Measurements from ENCODE around the gene SYCP3. TPM values are rescaled to one million over a fixed set of nuclear protein-coding genes. Genes with fewer than 3 reads are reported as not detected.

SYCP3 gene
- total and polyA plus RNA-seq, 2 donors (not counting 1 experiment from before 2014, with no cell fraction given): 0.02 to 0.17 TPM

DNA sequence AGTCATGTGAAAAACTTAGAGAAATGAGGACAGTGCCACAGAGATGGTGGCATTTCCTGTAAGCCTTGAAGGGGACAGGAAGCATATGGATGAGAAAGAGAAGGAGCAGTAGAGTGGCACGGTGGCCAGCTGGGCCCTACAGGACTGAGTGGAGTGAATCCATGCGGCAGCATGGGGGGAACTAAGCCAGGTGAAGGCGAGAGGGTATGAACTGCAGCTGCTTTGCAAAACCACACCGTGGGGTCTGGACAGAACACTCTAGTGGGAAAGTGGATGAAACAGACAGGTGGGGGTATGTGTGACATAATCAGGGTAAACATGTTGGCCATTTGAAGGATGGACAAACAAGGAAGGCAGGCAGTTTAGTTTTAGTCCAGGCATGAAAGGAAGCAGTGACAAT, 10.4 kb upstream of the SYCP3 start:
- Histone ChIP-seq H3K79me2 (ENCODE audit: control insufficient read depth, insufficient read depth, low read length) (no peaks in the 10 kb centered on the region), H3K36me3 (ENCODE audit: control insufficient read depth, insufficient read depth, low read length) (no peaks in the 10 kb centered on the region)
- no peak for DNase-seq (ENCODE audit: low read depth in 2 of 2)

DNA sequence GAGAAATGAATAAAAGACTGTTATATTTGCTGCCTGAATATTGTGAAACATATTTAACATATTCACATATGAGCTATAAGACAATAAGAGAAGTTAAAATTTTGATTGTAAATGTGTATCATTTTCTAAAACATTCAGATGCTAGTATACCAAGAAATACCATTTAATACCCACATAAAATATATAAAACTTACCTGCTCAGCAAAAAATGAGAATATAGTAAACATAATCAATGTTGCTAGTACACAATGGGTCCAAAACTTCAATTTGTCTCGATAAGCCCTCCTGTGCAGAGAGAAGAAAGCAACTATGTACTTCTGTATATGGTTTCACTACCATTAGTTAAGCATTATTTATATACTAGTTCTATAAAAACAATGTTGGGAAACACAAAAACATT, 9.6 kb upstream of the SYCP3 start:
- H3K27ac ChIP-seq (ENCODE audit: insufficient read depth, low read length): no peak overlapping the region
- DNase-seq (ENCODE audit: low read depth in 2 of 2): no peak
- no peak overlapping the region for H3K4me3 ChIP-seq (replicated peaks in 1 of 4; ENCODE audit: control extremely low read depth in 1 of 4, insufficient read depth in 1 of 4, low read depth in 3 of 4, low read length in 4 of 4)
- H3K4me2 ChIP-seq (ENCODE audit: extremely low read depth, insufficient read depth, low read length): no peak overlapping the region
- no peaks in the 10 kb centered on the region for H3K79me2 ChIP-seq (ENCODE audit: control insufficient read depth, insufficient read depth, low read length)
- H3K9ac ChIP-seq (ENCODE audit: insufficient read depth, low read length): no peak overlapping the region
- H4K20me1 ChIP-seq (ENCODE audit: control insufficient read depth, extremely low read depth, insufficient read depth, low read length): no peaks in the 10 kb centered on the region
- no peaks in the 10 kb centered on the region for H3K4me1 ChIP-seq (ENCODE audit: control insufficient read depth, extremely low read depth, insufficient read depth, low read length)
- H3K27me3 ChIP-seq (ENCODE audit: control insufficient read depth, insufficient read depth, low read length): no peaks in the 10 kb centered on the region
- no peaks in the 10 kb centered on the region for H3K36me3 ChIP-seq (ENCODE audit: control insufficient read depth, insufficient read depth, low read length)
- no peak overlapping the region for H2AFZ ChIP-seq (ENCODE audit: low read length)
- TF ChIP-seq, protein P1, sequence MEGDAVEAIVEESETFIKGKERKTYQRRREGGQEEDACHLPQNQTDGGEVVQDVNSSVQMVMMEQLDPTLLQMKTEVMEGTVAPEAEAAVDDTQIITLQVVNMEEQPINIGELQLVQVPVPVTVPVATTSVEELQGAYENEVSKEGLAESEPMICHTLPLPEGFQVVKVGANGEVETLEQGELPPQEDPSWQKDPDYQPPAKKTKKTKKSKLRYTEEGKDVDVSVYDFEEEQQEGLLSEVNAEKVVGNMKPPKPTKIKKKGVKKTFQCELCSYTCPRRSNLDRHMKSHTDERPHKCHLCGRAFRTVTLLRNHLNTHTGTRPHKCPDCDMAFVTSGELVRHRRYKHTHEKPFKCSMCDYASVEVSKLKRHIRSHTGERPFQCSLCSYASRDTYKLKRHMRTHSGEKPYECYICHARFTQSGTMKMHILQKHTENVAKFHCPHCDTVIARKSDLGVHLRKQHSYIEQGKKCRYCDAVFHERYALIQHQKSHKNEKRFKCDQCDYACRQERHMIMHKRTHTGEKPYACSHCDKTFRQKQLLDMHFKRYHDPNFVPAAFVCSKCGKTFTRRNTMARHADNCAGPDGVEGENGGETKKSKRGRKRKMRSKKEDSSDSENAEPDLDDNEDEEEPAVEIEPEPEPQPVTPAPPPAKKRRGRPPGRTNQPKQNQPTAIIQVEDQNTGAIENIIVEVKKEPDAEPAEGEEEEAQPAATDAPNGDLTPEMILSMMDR (conservative IDR thresholded peaks at IDR 0.05 in 1 of 2, IDR thresholded peaks at IDR 0.05 in 1 of 2; ENCODE audit: low read depth in 1 of 2, low read length in 2 of 2): no peak
- TF ChIP-seq EZH2 (IDR thresholded peaks at IDR 0.05; ENCODE audit: low read length, missing control alignments): no peak
- no peaks in the 10 kb centered on the region for H3K9me3 ChIP-seq (ENCODE audit: control insufficient read depth, insufficient read depth, low read depth, low read length)

More for the DNA sequence above, 10.4 kb upstream of the SYCP3 start:
- TF ChIP-seq EZH2 (IDR thresholded peaks at IDR 0.05; ENCODE audit: low read length, missing control alignments): no peak
- TF ChIP-seq, protein P1 (conservative IDR thresholded peaks at IDR 0.05 in 1 of 2, IDR thresholded peaks at IDR 0.05 in 1 of 2; ENCODE audit: low read depth in 1 of 2, low read length in 2 of 2): no peak
- no peak overlapping the region for H3K4me2 ChIP-seq (ENCODE audit: extremely low read depth, insufficient read depth, low read length)
- no peaks in the 10 kb centered on the region for H4K20me1 ChIP-seq (ENCODE audit: control insufficient read depth, extremely low read depth, insufficient read depth, low read length)
- H3K4me1 ChIP-seq (ENCODE audit: control insufficient read depth, extremely low read depth, insufficient read depth, low read length): no peaks in the 10 kb centered on the region
- no peak overlapping the region for H3K27ac ChIP-seq (ENCODE audit: insufficient read depth, low read length)
- H2AFZ ChIP-seq (ENCODE audit: low read length): no peak overlapping the region
- no peaks in the 10 kb centered on the region for H3K27me3 ChIP-seq (ENCODE audit: control insufficient read depth, insufficient read depth, low read length)
- H3K9me3 ChIP-seq (ENCODE audit: control insufficient read depth, insufficient read depth, low read depth, low read length): no peaks in the 10 kb centered on the region
- H3K4me3 ChIP-seq (replicated peaks in 1 of 4; ENCODE audit: control extremely low read depth in 1 of 4, insufficient read depth in 1 of 4, low read depth in 3 of 4, low read length in 4 of 4): no peak overlapping the region
- no peak overlapping the region for H3K9ac ChIP-seq (ENCODE audit: insufficient read depth, low read length)

DNA sequence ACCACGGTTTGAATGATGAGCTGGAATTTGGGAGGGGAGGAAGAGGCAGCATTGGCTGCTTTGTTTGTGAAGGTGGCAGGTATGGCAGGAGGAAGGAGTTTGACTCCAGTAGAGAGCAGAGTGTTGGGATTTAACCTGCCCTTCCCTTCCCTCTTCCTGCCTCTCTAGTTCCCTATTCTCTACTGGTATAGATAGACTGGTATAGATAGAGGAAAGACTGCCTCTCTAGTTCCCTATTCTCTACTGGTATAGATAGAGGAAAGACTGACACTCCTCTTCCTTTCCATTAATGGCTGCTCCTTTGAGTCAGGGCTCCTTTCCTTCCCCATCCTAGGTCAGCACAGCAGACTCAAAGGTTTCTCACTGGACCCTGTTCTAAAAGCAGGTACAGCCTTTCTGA, 8.4 kb upstream of the SYCP3 start:
- no peak overlapping the region for H3K9ac ChIP-seq (ENCODE audit: insufficient read depth, low read length)
- no peaks in the 10 kb centered on the region for H3K79me2 ChIP-seq (ENCODE audit: control insufficient read depth, insufficient read depth, low read length)
- no peaks in the 10 kb centered on the region for H3K36me3 ChIP-seq (ENCODE audit: control insufficient read depth, insufficient read depth, low read length)
- no peak overlapping the region for H3K27ac ChIP-seq (ENCODE audit: insufficient read depth, low read length)
- H2AFZ ChIP-seq (ENCODE audit: low read length): no peak overlapping the region
- H4K20me1 ChIP-seq (ENCODE audit: control insufficient read depth, extremely low read depth, insufficient read depth, low read length): no peaks in the 10 kb centered on the region
- H3K4me1 ChIP-seq (ENCODE audit: control insufficient read depth, extremely low read depth, insufficient read depth, low read length): no peaks in the 10 kb centered on the region
- no peak for DNase-seq (ENCODE audit: low read depth in 2 of 2)
- TF ChIP-seq, protein P1 (conservative IDR thresholded peaks at IDR 0.05 in 1 of 2, IDR thresholded peaks at IDR 0.05 in 1 of 2; ENCODE audit: low read depth in 1 of 2, low read length in 2 of 2): no peak
- TF ChIP-seq EZH2 (IDR thresholded peaks at IDR 0.05; ENCODE audit: low read length, missing control alignments): no peak
- no peak overlapping the region for H3K4me3 ChIP-seq (replicated peaks in 1 of 4; ENCODE audit: control extremely low read depth in 1 of 4, insufficient read depth in 1 of 4, low read depth in 3 of 4, low read length in 4 of 4)
- no peak overlapping the region for H3K4me2 ChIP-seq (ENCODE audit: extremely low read depth, insufficient read depth, low read length)
- no peaks in the 10 kb centered on the region for H3K27me3 ChIP-seq (ENCODE audit: control insufficient read depth, insufficient read depth, low read length)
- H3K9me3 ChIP-seq (ENCODE audit: control insufficient read depth, insufficient read depth, low read depth, low read length): no peaks in the 10 kb centered on the region
